ENCODE data around the gene DOCK6. TPM values are rescaled to one million over a fixed set of nuclear protein-coding genes. Genes with fewer than 3 reads are reported as not detected.

The DOCK6 gene
- total and polyA plus RNA-seq, 10 of the 15 experiments (the other 5 are each of a cell fraction or from before 2014, with no cell fraction given): 0.76 to 24.8 (median 4.7) TPM

DNA sequence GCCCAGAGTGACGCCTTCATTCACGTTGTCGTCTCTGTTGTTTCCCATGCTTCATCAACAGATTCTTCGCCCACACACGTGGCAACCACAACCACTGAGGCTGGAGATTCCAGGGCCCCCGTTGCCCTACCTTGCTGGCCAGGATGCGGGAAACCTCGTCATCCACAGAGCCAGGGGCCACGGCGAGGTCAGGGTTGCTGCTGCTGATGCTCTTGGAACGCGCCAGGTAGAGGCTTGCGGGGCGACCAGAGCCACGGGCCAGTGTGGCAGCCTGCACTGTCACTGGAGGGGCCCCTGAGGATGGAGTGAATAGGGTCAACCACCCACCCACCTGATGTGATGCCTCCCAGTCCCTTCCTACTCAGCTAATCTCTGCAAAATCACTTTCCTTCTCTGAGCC is 29.3 kb downstream of the DOCK6 start:
- no peak for TF ChIP-seq PAX5 (IDR thresholded peaks at IDR 0.05; ENCODE audit: borderline replicate concordance, low read depth, low read length)
- TF ChIP-seq CREM (IDR thresholded peaks at IDR 0.05; ENCODE audit: low read depth): no peak
- no peak for TF ChIP-seq PAX8 (IDR thresholded peaks at IDR 0.05)
- no peak for TF ChIP-seq ASH2L (IDR thresholded peaks at IDR 0.05; ENCODE audit: borderline replicate concordance, low read depth)
- TF ChIP-seq ATF7 (IDR thresholded peaks at IDR 0.05; ENCODE audit: low read depth): no peak
- no peak for TF ChIP-seq MXI1 (IDR thresholded peaks at IDR 0.05; ENCODE audit: low read depth, low read length)
- no peak for TF ChIP-seq SREBF1 (IDR thresholded peaks at IDR 0.05; ENCODE audit: low read length)
- TF ChIP-seq EP300 (IDR thresholded peaks at IDR 0.05; ENCODE audit: borderline replicate concordance in 1 of 2, control insufficient read depth in 1 of 2, low read depth in 2 of 2, low read length in 2 of 2): no peak
- no peak for TF ChIP-seq KAT2A (conservative IDR thresholded peaks at IDR 0.05; ENCODE audit: control insufficient read depth, low read depth, low read length)
- no peak for TF ChIP-seq POU2F2 (IDR thresholded peaks at IDR 0.05; ENCODE audit: borderline replicate concordance, low read depth, low read length)
- TF ChIP-seq, protein P1, sequence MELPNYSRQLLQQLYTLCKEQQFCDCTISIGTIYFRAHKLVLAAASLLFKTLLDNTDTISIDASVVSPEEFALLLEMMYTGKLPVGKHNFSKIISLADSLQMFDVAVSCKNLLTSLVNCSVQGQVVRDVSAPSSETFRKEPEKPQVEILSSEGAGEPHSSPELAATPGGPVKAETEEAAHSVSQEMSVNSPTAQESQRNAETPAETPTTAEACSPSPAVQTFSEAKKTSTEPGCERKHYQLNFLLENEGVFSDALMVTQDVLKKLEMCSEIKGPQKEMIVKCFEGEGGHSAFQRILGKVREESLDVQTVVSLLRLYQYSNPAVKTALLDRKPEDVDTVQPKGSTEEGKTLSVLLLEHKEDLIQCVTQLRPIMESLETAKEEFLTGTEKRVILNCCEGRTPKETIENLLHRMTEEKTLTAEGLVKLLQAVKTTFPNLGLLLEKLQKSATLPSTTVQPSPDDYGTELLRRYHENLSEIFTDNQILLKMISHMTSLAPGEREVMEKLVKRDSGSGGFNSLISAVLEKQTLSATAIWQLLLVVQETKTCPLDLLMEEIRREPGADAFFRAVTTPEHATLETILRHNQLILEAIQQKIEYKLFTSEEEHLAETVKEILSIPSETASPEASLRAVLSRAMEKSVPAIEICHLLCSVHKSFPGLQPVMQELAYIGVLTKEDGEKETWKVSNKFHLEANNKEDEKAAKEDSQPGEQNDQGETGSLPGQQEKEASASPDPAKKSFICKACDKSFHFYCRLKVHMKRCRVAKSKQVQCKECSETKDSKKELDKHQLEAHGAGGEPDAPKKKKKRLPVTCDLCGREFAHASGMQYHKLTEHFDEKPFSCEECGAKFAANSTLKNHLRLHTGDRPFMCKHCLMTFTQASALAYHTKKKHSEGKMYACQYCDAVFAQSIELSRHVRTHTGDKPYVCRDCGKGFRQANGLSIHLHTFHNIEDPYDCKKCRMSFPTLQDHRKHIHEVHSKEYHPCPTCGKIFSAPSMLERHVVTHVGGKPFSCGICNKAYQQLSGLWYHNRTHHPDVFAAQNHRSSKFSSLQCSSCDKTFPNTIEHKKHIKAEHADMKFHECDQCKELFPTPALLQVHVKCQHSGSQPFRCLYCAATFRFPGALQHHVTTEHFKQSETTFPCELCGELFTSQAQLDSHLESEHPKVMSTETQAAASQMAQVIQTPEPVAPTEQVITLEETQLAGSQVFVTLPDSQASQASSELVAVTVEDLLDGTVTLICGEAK (IDR thresholded peaks at IDR 0.05; ENCODE audit: borderline replicate concordance): no peak
- no peak for TF ChIP-seq SMAD1 (IDR thresholded peaks at IDR 0.05; ENCODE audit: low read depth, partially characterized antibody)
- no peak for TF ChIP-seq RB1 (IDR thresholded peaks at IDR 0.05; ENCODE audit: borderline replicate concordance)
- Histone ChIP-seq H3K9ac (ENCODE audit: control insufficient read depth, insufficient read depth, low read length) (no peak overlapping the region), H2AFZ (ENCODE audit: control insufficient read depth, low read depth, low read length) (no peak overlapping the region), H3K4me1 (ENCODE audit: control insufficient read depth, insufficient read depth, low read length) (no peaks in the 10 kb centered on the region), H3K4me3 (no peak overlapping the region), H3K4me2 (ENCODE audit: control insufficient read depth, insufficient read depth) (no peak overlapping the region), H3K36me3 (ENCODE audit: control insufficient read depth in 2 of 2, insufficient read depth in 2 of 2, low read length in 1 of 2) (no peaks in the 10 kb centered on the region), H4K20me1 (ENCODE audit: control insufficient read depth, insufficient read depth) (no peaks in the 10 kb centered on the region; the same call in 1 of the 2 replicates), H3K79me2 (ENCODE audit: control insufficient read depth, insufficient read depth, low read length) (no peaks in the 10 kb centered on the region), H3K9me3 (replicated peaks; ENCODE audit: control insufficient read depth, insufficient read depth, low read length) (no peaks in the 10 kb centered on the region), H3K27me3 (replicated peaks in 1 of 2; ENCODE audit: control insufficient read depth in 2 of 2, insufficient read depth in 2 of 2, low read length in 1 of 2) (no peaks in the 10 kb centered on the region), H3K27ac (ENCODE audit: control insufficient read depth, insufficient read depth) (no peak overlapping the region)
- CTCF ChIA-PET: interaction anchor here (0.6 kb wide), 1 partner anchor 303 kb away, joined by 5 read pairs; no protein-coding TSS in a partner anchor
- ATAC-seq (no peak), FAIRE-seq (no peak), DNase-seq (ENCODE audit: low read depth, low spot score) (no peak)
- RAD21 ChIA-PET (ENCODE audit: unreplicated experiment): no interaction called here
- intact Hi-C loops (cut with micrococcal nuclease; ENCODE audit: unreplicated experiment) (no loop called here), in situ Hi-C loops (cut with MboI) (no loop called here)
- SMC1A ChIA-PET (ENCODE audit: uncharacterized antibody, unreplicated experiment): no interaction called here
- 73% methylated on average over 15 of the region's 15 CpGs for WGBS (ENCODE audit: insufficient coverage, insufficient replicate concordance, low lambda C conversion rate, missing lambda C conversion rate)
- no TSS peak for BruUV-seq (replicated peaks)
- POLR2A ChIA-PET: no interaction called here
